Adrenal gland (tissue), 12 donors: ENCODE data around the gene CCDC27. TPM values are rescaled to one million over a fixed set of nuclear protein-coding genes. Genes with fewer than 3 reads are reported as not detected.
"Not testable (repeated sequence)": the region's sequence is repeated elsewhere in the genome, so short reads cannot be mapped to it uniquely, and the experiment has no call there.

ENCODE experiments used
- DNase-seq, 7 donors: peaks; one replicate each; pipeline ENCODE4 v3.0.0-alpha.2; 2019 to 2020
- H3K27ac ChIP-seq, 5 donors: fragments of 200-600 bp; sonication (generic) in 4 of 5; 1 replicate in 3 of 5; 2 replicates in 2 of 5; pipeline versions ENCODE4 v1.5.1 to v1.8.0; 2016 to 2020; ENCODE audit warnings: mild to moderate bottlenecking in 1 of 5
- H3K27me3 ChIP-seq: fragments of 200-600 bp; 2 replicates; pipeline ENCODE4 v1.8.0; 2021
- H3K36me3 ChIP-seq, 2 donors: fragments of 200-600 bp; replicated peaks in 1 of 2; 1 replicate in 1 of 2; 2 replicates in 1 of 2; pipeline versions ENCODE4 v1.5.1 to v1.8.0; 2018 to 2022
- H3K4me1 ChIP-seq, 2 donors: fragments of 200-600 bp; replicated peaks in 1 of 2; 1 replicate in 1 of 2; 2 replicates in 1 of 2; pipeline versions ENCODE4 v1.5.1 to v1.8.0; 2018 to 2021
- H3K4me3 ChIP-seq, 4 donors: fragments of 200-600 bp; sonication (generic) in 3 of 4; one replicate each; pipeline ENCODE4 v1.5.1; 2016 to 2018
- H3K9me3 ChIP-seq, 3 donors: fragments of 200-600 bp; sonication (generic) in 1 of 3; replicated peaks in 1 of 3; 1 replicate in 2 of 3; 2 replicates in 1 of 3; pipeline versions ENCODE4 v1.5.1 to v1.8.0; 2016 to 2021
- CTCF ChIP-seq, 6 experiments: fragments of 450-650 bp in 4 of 6; fragments of 200-600 bp in 2 of 6; sonication (generic) in 1 of 6; IDR thresholded peaks; 1 replicate in 5 of 6; 2 replicates in 1 of 6; pipeline versions ENCODE4 v1.5.1 to v1.8.0; 2016 to 2021; ENCODE audit warnings: antibody characterized with exemption in 6 of 6, mild to moderate bottlenecking in 2 of 6, moderate library complexity in 1 of 6
- POLR2A ChIP-seq, 2 donors: fragments of 450-650 bp; IDR thresholded peaks; one replicate each; pipeline ENCODE4 v1.6.1; 2017; ENCODE audit warnings: antibody characterized with exemption in 2 of 2, mild to moderate bottlenecking in 2 of 2, moderate library complexity in 1 of 2
- WGBS, 4 donors: extraction: QIAGEN DNeasy Blood & Tissue Kit in 2 of 4; methylation state at CpG; one replicate each; pipeline versions ENCODE4 v1.1.5 to v1.1.7; 2013 to 2017; 5-methylcytosine and 5-hydroxymethylcytosine counted together
- intact Hi-C, 2 donors: fragments of 100-400 bp; cut with DNase I; formaldehyde crosslinking; loops; one replicate each; pipeline versions ENCODE4 v1.14.1 to v1.15.0; 2022 to 2023
- polyA plus RNA-seq, 3 donors: library from polyadenylated mRNA; stranded (reverse); fragments of 200-250 nt in 2 of 3; fragments of 350-450 nt in 1 of 3; fragmentation: Illumina TruSeq in 1 of 3; extraction: RNeasy Lipid Tissue Mini Kit (QIAGEN cat#74804) in 1 of 3; gene quantifications; one replicate each; pipeline ENCODE4 v1.2.3, GENCODE V29; 2013 to 2014
- total RNA-seq, 9 donors: library from RNA; depleted of rRNA in 4 of 9; stranded (reverse); fragments of >200 nt in 4 of 9; fragments of 120-200 nt in 1 of 9; fragmentation: NEBNext Ultra II Directional in 1 of 9; extraction: Animal tissue kit (Norgen Biotek cat#: 25700) in 1 of 9; gene quantifications; one replicate each; pipeline versions ENCODE4 v1.1.0 to v1.2.4, GENCODE V29; 2013 to 2023
- donor health status: healthy with polysubstance abuse.
- donor health status: Bipolar disorder and iron deficiency.
- donor health status: DM: yes; HTN: yes; CAD: no.
- donor health status: DM: no; HTN: no; CAD: no.
- donor health status: DM: no; HTN: no; CAD: no.
- donor health status: DM: yes; HTN: yes; CAD: no.

The CCDC27 gene
- total and polyA plus RNA-seq, 12 donors, result not detected

- Histone ChIP-seq H3K4me3 (peak overlapping the region; percentile 70 to 100 (median 84)), H3K9me3 (no peaks in the 10 kb centered on the region), H3K27me3 (no peaks in the 10 kb centered on the region), H3K36me3 (no peaks in the 10 kb centered on the region), H3K27ac (peak overlapping the region in 4 of 5 donors; percentile 65 to 90 (median 67)), H3K4me1 (peaks cover 25 to 36% of the 10 kb centered on the region in 2 donors)
- WGBS, 4 donors, result 3 to 26% (median 10%) methylated on average over 10 to 53 of the region's 53 CpGs
- DNase-seq, result no peak
- intact Hi-C loops, result loop anchor here in 1 of 2 donors (10.0 kb wide), 1 partner anchor 51 kb away; no protein-coding TSS in a partner anchor
- TF ChIP-seq CTCF (IDR thresholded peaks at IDR 0.05) (no peak), POLR2A (IDR thresholded peaks at IDR 0.05) (no peak)
These were observed 43.4 kb downstream of the CCDC27 start for GRCh38 chr1:3795453-3796214.

- 3 to 7% (median 4%) methylated on average over 26 to 60 of the region's 60 CpGs for WGBS, 4 donors
These were observed 44.2 kb downstream of the CCDC27 start, which contains the start of gene LRRC47 for GRCh38 chr1:3796215-3797061. LRRC47 (minus strand) TSS chr1:3796498; CDS start chr1:3796476, 22 bp downstream.

GRCh38 chr1:3799976-3800685, 47.9 kb downstream of the CCDC27 start:
- intact Hi-C loops, result loop anchor here in 1 of 2 donors (10.0 kb wide), 1 partner anchor 55 kb away; no protein-coding TSS in a partner anchor
- no peak overlapping the region for H3K4me3 ChIP-seq
- 61 to 84% (median 69%) methylated on average over 2 to 11 of the region's 11 CpGs for WGBS, 4 donors
- H3K4me1 ChIP-seq, result peaks cover 6 to 11% of the 10 kb centered on the region in 2 donors
- no peaks in the 10 kb centered on the region for H3K27me3 ChIP-seq
- no peak for TF ChIP-seq CTCF (IDR thresholded peaks at IDR 0.05)
- TF ChIP-seq POLR2A (IDR thresholded peaks at IDR 0.05), result no peak
- no peaks in the 10 kb centered on the region for H3K9me3 ChIP-seq
- H3K27ac ChIP-seq, result no peak overlapping the region
- H3K36me3 ChIP-seq, result no peaks in the 10 kb centered on the region
- no peak for DNase-seq

More at GRCh38 chr1:3796215-3797061, 44.2 kb downstream of the CCDC27 start, which contains the start of gene LRRC47:
- peak within 1 kb of the TSS; percentile 70 to 100 (median 84) for H3K4me3 ChIP-seq
- H3K27me3 ChIP-seq, result no peaks in the 10 kb centered on the region
- TF ChIP-seq CTCF (IDR thresholded peaks at IDR 0.05) (peak in 3 of 6 experiments; percentile 2 to 16 (median 11)), POLR2A (IDR thresholded peaks at IDR 0.05) (peak; percentile 44 to 79)
- peak; percentile 93 to 96 (median 95) for DNase-seq
- intact Hi-C loops, result loop anchor here in 1 of 2 donors (10.0 kb wide), 1 partner anchor 52 kb away; no protein-coding TSS in a partner anchor
- H3K36me3 ChIP-seq, result no peaks in the 10 kb centered on the region
- H3K9me3 ChIP-seq, result no peaks in the 10 kb centered on the region
- peak within 1 kb of the TSS in 4 of 5 donors; percentile 65 to 90 (median 67) for H3K27ac ChIP-seq
- peaks cover 25 to 36% of the 10 kb centered on the region in 2 donors for H3K4me1 ChIP-seq

- H3K9me3 ChIP-seq, H3K27ac ChIP-seq, H3K4me1 ChIP-seq, H3K4me3 ChIP-seq, H3K27me3 ChIP-seq, DNase-seq, intact Hi-C loops, H3K36me3 ChIP-seq: not testable (repeated sequence)
- WGBS, 4 donors, result 75 to 80% (median 78%) methylated on average over 3 of the region's 3 CpGs
These were observed 48.5 kb downstream of the CCDC27 start for GRCh38 chr1:3800795-3801194.
